Stomach (tissue), 4 donors: ENCODE data around the gene NKAIN2.
"Not testable (repeated sequence)": the region's sequence is repeated elsewhere in the genome, so short reads cannot be mapped to it uniquely, and the experiment has no call there.

ENCODE experiments used
- POLR2A ChIP-seq, 4 donors: fragments of 450-650 bp; IDR thresholded peaks; one replicate each; pipeline ENCODE4 v1.6.1; 2016; ENCODE audit warnings: antibody characterized with exemption in 4 of 4, control low read depth in 2 of 4, mild to moderate bottlenecking in 1 of 4, moderate library complexity in 1 of 4
- POLR2AphosphoS5 ChIP-seq, 3 donors: sonication (generic); formaldehyde crosslinking; IDR thresholded peaks; one replicate each; pipeline ENCODE4 v1.6.1; 2016; ENCODE audit warnings: antibody characterized with exemption in 3 of 3
- TF ChIP-seq, protein P1 (sequence below), 7 experiments: fragments of 450-650 bp in 4 of 7; fragments of 200-600 bp in 3 of 7; sonication (generic) in 3 of 7; IDR thresholded peaks; one replicate each; pipeline ENCODE4 v1.5.1; 2016 to 2019; ENCODE audit warnings: antibody characterized with exemption in 7 of 7, control low read depth in 2 of 7, mild to moderate bottlenecking in 1 of 7

- TF ChIP-seq POLR2A, POLR2AphosphoS5 (IDR thresholded peaks at IDR 0.05): not testable (repeated sequence)
- TF ChIP-seq, protein P1, sequence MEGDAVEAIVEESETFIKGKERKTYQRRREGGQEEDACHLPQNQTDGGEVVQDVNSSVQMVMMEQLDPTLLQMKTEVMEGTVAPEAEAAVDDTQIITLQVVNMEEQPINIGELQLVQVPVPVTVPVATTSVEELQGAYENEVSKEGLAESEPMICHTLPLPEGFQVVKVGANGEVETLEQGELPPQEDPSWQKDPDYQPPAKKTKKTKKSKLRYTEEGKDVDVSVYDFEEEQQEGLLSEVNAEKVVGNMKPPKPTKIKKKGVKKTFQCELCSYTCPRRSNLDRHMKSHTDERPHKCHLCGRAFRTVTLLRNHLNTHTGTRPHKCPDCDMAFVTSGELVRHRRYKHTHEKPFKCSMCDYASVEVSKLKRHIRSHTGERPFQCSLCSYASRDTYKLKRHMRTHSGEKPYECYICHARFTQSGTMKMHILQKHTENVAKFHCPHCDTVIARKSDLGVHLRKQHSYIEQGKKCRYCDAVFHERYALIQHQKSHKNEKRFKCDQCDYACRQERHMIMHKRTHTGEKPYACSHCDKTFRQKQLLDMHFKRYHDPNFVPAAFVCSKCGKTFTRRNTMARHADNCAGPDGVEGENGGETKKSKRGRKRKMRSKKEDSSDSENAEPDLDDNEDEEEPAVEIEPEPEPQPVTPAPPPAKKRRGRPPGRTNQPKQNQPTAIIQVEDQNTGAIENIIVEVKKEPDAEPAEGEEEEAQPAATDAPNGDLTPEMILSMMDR (IDR thresholded peaks at IDR 0.05), result not testable (repeated sequence)
These were observed 363.6 kb downstream of the NKAIN2 start for GRCh38 chr6:124167249-124167648.
